ENCODE data around the gene IRX4.

Gene IRX4

DNA sequence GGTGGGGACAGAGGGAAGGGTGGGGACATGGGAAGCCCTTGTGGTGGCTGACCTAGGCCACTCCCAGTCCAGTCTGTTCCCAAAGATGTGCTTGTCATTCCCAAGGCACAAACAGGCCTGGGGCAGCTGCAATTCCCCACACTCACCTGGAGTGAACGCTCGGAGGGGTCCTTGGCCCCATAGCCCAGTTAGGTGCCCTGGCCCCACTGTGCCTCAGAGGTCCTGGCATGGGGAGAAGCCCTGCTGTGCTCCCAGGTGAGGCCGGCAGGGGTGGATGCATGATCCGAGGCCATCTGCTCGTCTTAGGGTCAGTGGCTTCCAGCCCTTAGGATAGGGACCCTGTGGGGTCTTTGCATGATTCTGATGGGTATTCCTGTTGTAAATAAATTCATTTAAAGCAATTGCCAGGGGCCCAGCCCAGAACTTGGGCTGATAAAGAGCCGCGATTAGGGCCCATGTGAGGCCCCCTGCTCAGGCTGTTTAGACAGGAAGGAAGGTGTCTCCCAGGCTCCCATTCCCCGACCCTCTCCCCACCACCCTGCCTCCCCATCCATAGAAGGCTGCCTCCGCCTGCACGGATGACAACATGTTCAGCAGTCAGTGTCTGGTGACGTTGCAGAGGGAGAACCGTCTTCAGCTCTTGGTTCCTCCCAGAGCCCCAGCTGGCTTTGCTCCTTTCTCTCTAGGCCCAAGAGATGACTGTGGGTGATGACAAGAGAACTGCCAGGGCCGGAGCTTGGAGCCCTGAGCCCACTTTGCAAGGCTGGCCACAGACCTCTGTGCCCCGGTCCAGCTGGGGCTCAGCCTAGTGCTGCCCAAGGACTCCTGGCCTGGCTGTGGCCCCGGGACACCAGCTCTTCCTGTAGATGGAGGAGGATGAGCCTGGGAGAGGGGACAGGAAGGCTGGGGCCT, 28.4 kb upstream of the IRX4 start:
- no peak for TF ChIP-seq CTCF (conservative IDR thresholded peaks at IDR 0.05; ENCODE audit: low read length)
- no peak for TF ChIP-seq EZH2phosphoT487 (IDR thresholded peaks at IDR 0.05; ENCODE audit: borderline replicate concordance)
- Histone ChIP-seq H4K20me1 (ENCODE audit: insufficient read depth, low read length, poor library complexity, severe bottlenecking) (no peaks in the 10 kb centered on the region), H3K36me3 (ENCODE audit: insufficient read depth, low read length) (no peaks in the 10 kb centered on the region), H3K4me1 (ENCODE audit: insufficient read depth, low read length, poor library complexity, severe bottlenecking) (no peaks in the 10 kb centered on the region), H2AFZ (ENCODE audit: low read length) (no peak overlapping the region), H3K9ac (ENCODE audit: low read depth, low read length, poor library complexity, severe bottlenecking) (no peak overlapping the region), H3K9me3 (ENCODE audit: insufficient read depth, low read depth, low read length) (no peaks in the 10 kb centered on the region; the same call in 1 of the 2 replicates), H3F3A (ENCODE audit: low read depth) (no peaks in the 10 kb centered on the region), H3K4me2 (ENCODE audit: low read depth, low read length, poor library complexity, severe bottlenecking) (no peak overlapping the region), H3K79me2 (ENCODE audit: insufficient read depth, low read length) (no peaks in the 10 kb centered on the region), H3K4me3 (ENCODE audit: low read length, poor library complexity, severe bottlenecking) (no peak overlapping the region), H3K9me2 (replicated peaks; ENCODE audit: low read depth, low read length) (no peaks in the 10 kb centered on the region), H3K27me3 (ENCODE audit: insufficient read depth, low read length, poor library complexity, severe bottlenecking) (no peaks in the 10 kb centered on the region)

DNA sequence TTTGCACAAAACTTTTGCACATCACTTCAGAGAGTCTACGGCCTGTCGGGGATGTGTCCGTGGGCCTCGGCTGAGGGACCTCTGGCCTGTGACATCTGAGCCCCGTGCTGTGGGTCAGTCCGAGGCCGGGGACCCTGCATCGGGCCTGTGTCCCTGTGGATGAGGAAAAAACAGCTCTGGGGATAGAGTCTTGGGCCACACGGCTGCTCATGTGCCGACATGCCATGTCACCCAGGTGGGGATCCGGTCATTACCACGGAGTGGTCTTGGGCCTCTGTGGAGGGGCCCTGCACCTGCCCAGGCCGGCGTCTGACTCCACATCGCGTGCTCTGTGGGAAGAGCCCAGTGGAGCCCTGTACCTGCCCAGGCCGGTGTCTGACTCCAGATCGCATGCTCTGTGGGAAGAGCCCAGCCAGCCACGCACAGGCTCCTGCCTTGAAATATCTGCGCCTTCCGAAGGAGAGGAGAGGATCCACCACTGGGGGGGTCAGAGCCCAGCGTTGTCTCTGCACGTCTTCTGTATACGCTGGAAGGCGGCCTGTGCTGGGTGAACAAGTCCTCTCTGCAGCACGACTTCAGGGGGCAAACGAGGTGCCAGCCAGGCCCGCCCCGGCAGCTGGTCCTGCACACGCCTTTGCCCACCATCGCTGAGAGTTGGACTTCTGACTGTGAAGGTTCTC, 27.5 kb upstream of the IRX4 start:
- Histone ChIP-seq H3K4me2 (ENCODE audit: low read depth, low read length, poor library complexity, severe bottlenecking) (no peak overlapping the region), H3K27me3 (ENCODE audit: insufficient read depth, low read length, poor library complexity, severe bottlenecking) (no peaks in the 10 kb centered on the region), H3K36me3 (ENCODE audit: insufficient read depth, low read length) (no peaks in the 10 kb centered on the region), H2AFZ (ENCODE audit: low read length) (no peak overlapping the region), H3K9ac (ENCODE audit: low read depth, low read length, poor library complexity, severe bottlenecking) (no peak overlapping the region), H4K20me1 (ENCODE audit: insufficient read depth, low read length, poor library complexity, severe bottlenecking) (no peaks in the 10 kb centered on the region), H3K9me2 (replicated peaks; ENCODE audit: low read depth, low read length) (no peaks in the 10 kb centered on the region), H3K4me3 (ENCODE audit: low read length, poor library complexity, severe bottlenecking) (no peak overlapping the region), H3K4me1 (ENCODE audit: insufficient read depth, low read length, poor library complexity, severe bottlenecking) (no peaks in the 10 kb centered on the region), H3F3A (ENCODE audit: low read depth) (no peaks in the 10 kb centered on the region), H3K9me3 (ENCODE audit: insufficient read depth, low read depth, low read length) (no peaks in the 10 kb centered on the region; the same call in 1 of the 2 replicates), H3K79me2 (ENCODE audit: insufficient read depth, low read length) (no peaks in the 10 kb centered on the region)
- TF ChIP-seq CTCF (conservative IDR thresholded peaks at IDR 0.05; ENCODE audit: low read length) (no peak), EZH2phosphoT487 (IDR thresholded peaks at IDR 0.05; ENCODE audit: borderline replicate concordance) (no peak)

- Histone ChIP-seq H3K27me3 (ENCODE audit: insufficient read depth, low read length, poor library complexity, severe bottlenecking) (no peaks in the 10 kb centered on the region), H3K4me3 (ENCODE audit: low read length, poor library complexity, severe bottlenecking) (no peak overlapping the region), H3K4me2 (ENCODE audit: low read depth, low read length, poor library complexity, severe bottlenecking) (no peak overlapping the region)
These were observed 26.7 kb upstream of the IRX4 start for GRCh38 chr5:1909346-1909985.

More at GRCh38 chr5:1909346-1909985, 26.7 kb upstream of the IRX4 start:
- TF ChIP-seq EZH2phosphoT487 (IDR thresholded peaks at IDR 0.05; ENCODE audit: borderline replicate concordance) = no peak
- TF ChIP-seq CTCF (conservative IDR thresholded peaks at IDR 0.05; ENCODE audit: low read length) = no peak
- no peak overlapping the region for H2AFZ ChIP-seq (ENCODE audit: low read length)
- H3K9me2 ChIP-seq (replicated peaks; ENCODE audit: low read depth, low read length) = no peaks in the 10 kb centered on the region
- H3K4me1 ChIP-seq (ENCODE audit: insufficient read depth, low read length, poor library complexity, severe bottlenecking) = no peaks in the 10 kb centered on the region
- no peaks in the 10 kb centered on the region for H4K20me1 ChIP-seq (ENCODE audit: insufficient read depth, low read length, poor library complexity, severe bottlenecking)
- H3K36me3 ChIP-seq (ENCODE audit: insufficient read depth, low read length) = no peaks in the 10 kb centered on the region
- no peak overlapping the region for H3K9ac ChIP-seq (ENCODE audit: low read depth, low read length, poor library complexity, severe bottlenecking)
- H3F3A ChIP-seq (ENCODE audit: low read depth) = no peaks in the 10 kb centered on the region
- no peaks in the 10 kb centered on the region; the same call in 1 of the 2 replicates for H3K9me3 ChIP-seq (ENCODE audit: insufficient read depth, low read depth, low read length)
- H3K79me2 ChIP-seq (ENCODE audit: insufficient read depth, low read length) = no peaks in the 10 kb centered on the region

Data from Loucy (cell line).